GM12801 (cell line): ENCODE data around the gene UNC5B.

Experiments used
- CTCF ChIP-seq: IDR thresholded peaks from one replicate; pipeline ENCODE4 v1.5.1; 2011; ENCODE audit warnings: control low read depth; ENCODE audit not compliant: insufficient read length; ENCODE audit errors: extremely low read depth

UNC5B gene

GRCh38 chr10:71219918-71220688 lies 7.7 kb downstream of the UNC5B start:
- no peak for TF ChIP-seq CTCF

- TF ChIP-seq CTCF: no peak
These were observed 8.5 kb downstream of the UNC5B start for GRCh38 chr10:71220689-71221540.

- no peak for TF ChIP-seq CTCF
These were observed 9.3 kb downstream of the UNC5B start for GRCh38 chr10:71221586-71222202.

- TF ChIP-seq CTCF: no peak
These were observed 10.4 kb downstream of the UNC5B start for GRCh38 chr10:71222601-71223346.

GRCh38 chr10:71223347-71224058 lies 11.1 kb downstream of the UNC5B start:
- TF ChIP-seq CTCF: no peak

GRCh38 chr10:71225291-71226058 lies 13.1 kb downstream of the UNC5B start:
- TF ChIP-seq CTCF: no peak
